Measurements from ENCODE around the gene GBP5. TPM values are rescaled to one million over a fixed set of nuclear protein-coding genes. Genes with fewer than 3 reads are reported as not detected.

GBP5 gene
- total and polyA plus RNA-seq, 2 of the 13 experiments (the other 11 are each of a cell fraction or from before 2014, with no cell fraction given) = 0.01 TPM; not detected in 1

- H3K4me1 ChIP-seq (ENCODE audit: insufficient read depth, low read length) = no peaks in the 10 kb centered on the region
- no peaks in the 10 kb centered on the region for H3K36me3 ChIP-seq (replicated peaks in 1 of 2; ENCODE audit: control insufficient read depth in 1 of 2, insufficient read depth in 2 of 2, low read length in 2 of 2)
- no peaks in the 10 kb centered on the region for H4K20me1 ChIP-seq (ENCODE audit: insufficient read depth, low read length)
- ATAC-seq (no peak), DNase-seq (ENCODE audit: low spot score) (no peak), FAIRE-seq (no peak)
- H2AFZ ChIP-seq (ENCODE audit: low read length) = no peak overlapping the region
- H3K9me3 ChIP-seq (ENCODE audit: low read length) = no peaks in the 10 kb centered on the region
- ChIA-PET CTCF (ENCODE audit: low intra/inter-chr PET ratio, low total read pairs) (no interaction called here), POLR2A (no interaction called here)
- intact Hi-C loops (cut with micrococcal nuclease; ENCODE audit: unreplicated experiment) = no loop called here
- WGBS (ENCODE audit: low lambda C conversion rate) = 60% methylated on average over 6 of the region's 6 CpGs
- no TSS peak for BruUV-seq (replicated peaks)
- H3K4me3 ChIP-seq (replicated peaks in 1 of 3; ENCODE audit: insufficient read depth in 1 of 3, low read depth in 2 of 3, low read length in 3 of 3) = no peak overlapping the region
- no peak overlapping the region for H3K9ac ChIP-seq (ENCODE audit: insufficient read depth, low read depth, low read length)
- H3K27ac ChIP-seq (ENCODE audit: extremely low read length, insufficient read depth, low read length) = no peak overlapping the region
- no peaks in the 10 kb centered on the region for H3K27me3 ChIP-seq (ENCODE audit: control insufficient read depth in 1 of 2, insufficient read depth in 2 of 2, low read length in 2 of 2)
- in situ Hi-C loops (cut with HindIII; ENCODE audit: extremely low pct_ligation_motif_present, low pct_unique_long_range_greater_than_20kb) = no loop called here
- H3K79me2 ChIP-seq (ENCODE audit: insufficient read depth, low read length) = no peaks in the 10 kb centered on the region
- no peak overlapping the region for H3K4me2 ChIP-seq (ENCODE audit: low read depth, low read length)
- TF ChIP-seq ZNF253 (CRISPR knock-in tag; IDR thresholded peaks at IDR 0.05; ENCODE audit: borderline replicate concordance) (no peak), HOXA9 (CRISPR knock-in tag; IDR thresholded peaks at IDR 0.05; ENCODE audit: borderline replicate concordance) (no peak), ZNF30 (CRISPR knock-in tag; IDR thresholded peaks at IDR 0.05) (no peak), TAF15 (IDR thresholded peaks at IDR 0.05; ENCODE audit: low read depth, low read length, poor library complexity, severe bottlenecking) (no peak), ZBTB37 (CRISPR knock-in tag; IDR thresholded peaks at IDR 0.05) (no peak), AKNA (CRISPR knock-in tag; IDR thresholded peaks at IDR 0.05; ENCODE audit: borderline replicate concordance) (no peak), PAX8 (CRISPR knock-in tag; IDR thresholded peaks at IDR 0.05; ENCODE audit: borderline replicate concordance) (no peak), SP140L (CRISPR knock-in tag; IDR thresholded peaks at IDR 0.05; ENCODE audit: borderline replicate concordance) (no peak), NFE2L2 (IDR thresholded peaks at IDR 0.05; ENCODE audit: low read length) (no peak), ZNF496 (CRISPR knock-in tag; IDR thresholded peaks at IDR 0.05; ENCODE audit: insufficient replicate concordance) (no peak), KDM4B (CRISPR knock-in tag; IDR thresholded peaks at IDR 0.05) (no peak), ATAD3A (CRISPR knock-in tag; IDR thresholded peaks at IDR 0.05) (no peak), CCDC6 (CRISPR knock-in tag; IDR thresholded peaks at IDR 0.05) (no peak), MAFK (conservative IDR thresholded peaks at IDR 0.05 in 1 of 2, IDR thresholded peaks at IDR 0.05 in 1 of 2; ENCODE audit: low read length in 2 of 2) (no peak), TRAFD1 (CRISPR knock-in tag; IDR thresholded peaks at IDR 0.05; ENCODE audit: borderline replicate concordance) (no peak), TAF1 (CRISPR knock-in tag; IDR thresholded peaks at IDR 0.05) (no peak), ZNF790 (CRISPR knock-in tag; IDR thresholded peaks at IDR 0.05; ENCODE audit: borderline replicate concordance) (no peak), NFATC3 (CRISPR knock-in tag; IDR thresholded peaks at IDR 0.05) (no peak), ZNF317 (CRISPR knock-in tag; IDR thresholded peaks at IDR 0.05) (no peak)
Observed at GRCh38 chr1:89279011-89279466, 6.4 kb upstream of the GBP5 start.
